ENCODE results near the gene HSPG2. TPM values are rescaled to one million over a fixed set of nuclear protein-coding genes. Genes with fewer than 3 reads are reported as not detected.

The HSPG2 gene
- total RNA-seq, 1 donor from 2014 or later = 28.7 TPM

DNA sequence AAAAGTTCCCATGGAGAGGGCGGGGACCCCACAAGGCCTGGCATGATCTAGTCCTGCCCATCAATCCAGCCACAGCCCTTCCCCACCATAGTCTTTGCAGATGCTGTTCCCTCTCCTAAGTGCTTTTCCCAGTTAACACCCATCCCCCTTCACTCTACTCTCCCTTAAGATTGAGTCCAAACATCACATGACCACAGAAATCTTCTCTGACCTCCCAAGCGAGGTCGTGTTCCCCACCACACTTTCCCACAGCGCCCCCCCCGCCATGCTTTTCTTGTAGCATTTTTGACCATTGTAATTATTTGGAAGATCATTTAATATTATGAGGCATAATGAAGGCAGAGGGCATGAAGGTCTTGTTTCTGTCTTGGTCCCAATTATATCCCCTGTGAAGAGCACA is 4.3 kb upstream of the HSPG2 start:
- TF ChIP-seq, protein P1, sequence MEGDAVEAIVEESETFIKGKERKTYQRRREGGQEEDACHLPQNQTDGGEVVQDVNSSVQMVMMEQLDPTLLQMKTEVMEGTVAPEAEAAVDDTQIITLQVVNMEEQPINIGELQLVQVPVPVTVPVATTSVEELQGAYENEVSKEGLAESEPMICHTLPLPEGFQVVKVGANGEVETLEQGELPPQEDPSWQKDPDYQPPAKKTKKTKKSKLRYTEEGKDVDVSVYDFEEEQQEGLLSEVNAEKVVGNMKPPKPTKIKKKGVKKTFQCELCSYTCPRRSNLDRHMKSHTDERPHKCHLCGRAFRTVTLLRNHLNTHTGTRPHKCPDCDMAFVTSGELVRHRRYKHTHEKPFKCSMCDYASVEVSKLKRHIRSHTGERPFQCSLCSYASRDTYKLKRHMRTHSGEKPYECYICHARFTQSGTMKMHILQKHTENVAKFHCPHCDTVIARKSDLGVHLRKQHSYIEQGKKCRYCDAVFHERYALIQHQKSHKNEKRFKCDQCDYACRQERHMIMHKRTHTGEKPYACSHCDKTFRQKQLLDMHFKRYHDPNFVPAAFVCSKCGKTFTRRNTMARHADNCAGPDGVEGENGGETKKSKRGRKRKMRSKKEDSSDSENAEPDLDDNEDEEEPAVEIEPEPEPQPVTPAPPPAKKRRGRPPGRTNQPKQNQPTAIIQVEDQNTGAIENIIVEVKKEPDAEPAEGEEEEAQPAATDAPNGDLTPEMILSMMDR (IDR thresholded peaks at IDR 0.05; ENCODE audit: insufficient read depth, low read length, severe bottlenecking) = no peak
- Histone ChIP-seq H3K27me3 (ENCODE audit: control insufficient read depth, insufficient read depth, low read length) (no peaks in the 10 kb centered on the region), H3K36me3 (ENCODE audit: control insufficient read depth, insufficient read depth, low read length) (no peaks in the 10 kb centered on the region), H3K4me3 (ENCODE audit: low read depth, low read length) (no peak overlapping the region)
- DNase-seq (ENCODE audit: low read depth) (no peak), FAIRE-seq (no peak)

DNA sequence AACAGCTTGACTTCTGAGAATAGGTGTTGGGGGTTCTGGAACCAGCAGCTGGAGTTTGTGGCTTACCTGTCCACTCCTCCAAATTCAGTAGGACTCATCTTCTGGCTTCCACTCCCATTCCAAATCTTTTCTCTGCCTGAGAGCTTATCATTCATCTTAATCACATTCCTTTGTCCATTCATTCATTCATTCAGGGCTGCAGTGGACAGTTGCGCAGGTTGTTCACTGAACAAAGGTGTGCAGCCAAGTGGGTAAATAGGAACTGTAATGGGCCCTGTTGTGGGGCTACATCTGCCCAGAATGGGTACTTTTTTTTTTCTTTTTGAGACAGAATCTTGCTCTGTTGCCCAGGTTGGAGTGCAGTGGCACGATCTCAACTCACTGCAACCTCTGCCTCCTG is 3.4 kb upstream of the HSPG2 start:
- H3K27me3 ChIP-seq (ENCODE audit: control insufficient read depth, insufficient read depth, low read length) = no peaks in the 10 kb centered on the region
- TF ChIP-seq, protein P1 (IDR thresholded peaks at IDR 0.05; ENCODE audit: insufficient read depth, low read length, severe bottlenecking) = no peak
- no peak overlapping the region for H3K4me3 ChIP-seq (ENCODE audit: low read depth, low read length)
- DNase-seq (ENCODE audit: low read depth) = no peak
- no peaks in the 10 kb centered on the region for H3K36me3 ChIP-seq (ENCODE audit: control insufficient read depth, insufficient read depth, low read length)
- FAIRE-seq = no peak

GRCh38 chr1:21939650-21940374 is 2.7 kb upstream of the HSPG2 start:
- Histone ChIP-seq H3K36me3 (ENCODE audit: control insufficient read depth, insufficient read depth, low read length) (no peaks in the 10 kb centered on the region), H3K4me3 (ENCODE audit: low read depth, low read length) (no peak overlapping the region), H3K27me3 (ENCODE audit: control insufficient read depth, insufficient read depth, low read length) (no peaks in the 10 kb centered on the region)
- TF ChIP-seq, protein P1 (IDR thresholded peaks at IDR 0.05; ENCODE audit: insufficient read depth, low read length, severe bottlenecking) = peak; percentile 70
- FAIRE-seq = no peak
- DNase-seq (ENCODE audit: low read depth) = peak; percentile 97

GRCh38 chr1:21938732-21939538 is 1.8 kb upstream of the HSPG2 start:
- no peaks in the 10 kb centered on the region for H3K27me3 ChIP-seq (ENCODE audit: control insufficient read depth, insufficient read depth, low read length)
- no peak overlapping the region for H3K4me3 ChIP-seq (ENCODE audit: low read depth, low read length)
- DNase-seq (ENCODE audit: low read depth) (no peak), FAIRE-seq (no peak)
- TF ChIP-seq, protein P1 (IDR thresholded peaks at IDR 0.05; ENCODE audit: insufficient read depth, low read length, severe bottlenecking) = no peak
- H3K36me3 ChIP-seq (ENCODE audit: control insufficient read depth, insufficient read depth, low read length) = no peaks in the 10 kb centered on the region

DNA sequence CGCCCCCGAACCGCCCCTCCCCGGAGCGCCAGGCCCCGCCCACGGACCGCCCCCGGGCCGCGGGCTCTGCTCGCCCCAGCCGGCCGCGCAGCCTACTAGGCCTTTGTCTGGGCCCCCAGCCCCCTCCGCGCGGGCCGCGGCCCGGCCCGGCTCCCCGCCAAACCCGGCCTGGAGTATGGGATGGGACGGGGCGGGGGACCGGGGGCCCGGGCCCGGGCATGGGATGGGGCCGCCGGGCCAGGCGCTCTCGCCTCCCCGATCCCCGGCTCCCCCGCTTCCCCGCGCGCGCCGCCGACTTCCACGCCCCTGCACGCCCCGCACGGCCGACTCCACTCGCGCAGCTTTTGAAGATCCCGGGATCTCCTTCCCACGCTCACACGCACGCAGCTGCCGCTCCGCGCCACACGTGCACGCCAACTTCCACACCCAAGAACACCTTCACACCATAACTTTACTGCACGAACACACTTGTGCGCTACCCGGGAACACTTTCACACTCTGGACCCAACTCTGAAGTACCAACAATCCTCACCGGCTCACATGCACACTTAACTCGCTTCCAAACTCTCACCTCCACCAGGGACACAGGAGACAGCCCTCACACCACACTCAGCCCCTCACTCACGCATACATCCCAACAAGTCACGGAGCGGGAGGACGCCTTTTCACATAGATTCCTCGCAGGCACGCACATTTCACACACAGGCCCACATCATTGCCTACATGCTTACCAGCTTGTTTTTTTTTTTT is 437 bp upstream of the HSPG2 start:
- TF ChIP-seq, protein P1 (IDR thresholded peaks at IDR 0.05; ENCODE audit: insufficient read depth, low read length, severe bottlenecking) = no peak
- DNase-seq (ENCODE audit: low read depth) = no peak
- no peak for FAIRE-seq
- Histone ChIP-seq H3K36me3 (ENCODE audit: control insufficient read depth, insufficient read depth, low read length) (no peaks in the 10 kb centered on the region), H3K27me3 (ENCODE audit: control insufficient read depth, insufficient read depth, low read length) (no peaks in the 10 kb centered on the region), H3K4me3 (ENCODE audit: low read depth, low read length) (peak overlapping the region; percentile 33)

All from bronchial epithelial cell (primary cell).